ENCODE results near the gene SUOX. TPM values are rescaled to one million over a fixed set of nuclear protein-coding genes. Genes with fewer than 3 reads are reported as not detected.

Gene SUOX
- total RNA-seq, 1 donor from 2014 or later: 10.3 TPM

GRCh38 chr12:56053407-56053893 is 56.4 kb downstream of the SUOX start:
- intact Hi-C loops (cut with micrococcal nuclease): no loop called here

Other genes with a start within 250 kb of the SUOX start
- gene SARNP, start 179.6 kb upstream of the SUOX start, total RNA-seq: 76.1 and 84.4 TPM in 2 replicates
- 68.2 and 71.0 TPM in 2 replicates for gene ORMDL2, start 179.2 kb upstream of the SUOX start, total RNA-seq
- gene DNAJC14, start 167.7 kb upstream of the SUOX start, total RNA-seq: 32.7 and 34.9 TPM in 2 replicates
- 0.05 TPM in 1 of 2 replicates, not detected in the other for gene MMP19, start 154.3 kb upstream of the SUOX start, total RNA-seq
- gene PYM1, start 69.4 kb upstream of the SUOX start, total RNA-seq: 56.4 and 59.9 TPM in 2 replicates
- gene DGKA, start 66.1 kb upstream of the SUOX start, total RNA-seq: 532 and 550 TPM in 2 replicates
- 0.20 and 0.25 TPM in 2 replicates for gene PMEL, start 31.2 kb upstream of the SUOX start, total RNA-seq
- gene CDK2, start 30.4 kb upstream of the SUOX start, total RNA-seq: 90.3 and 98.3 TPM in 2 replicates
- gene RAB5B, start 23.2 kb upstream of the SUOX start, total RNA-seq: 55.0 and 58.9 TPM in 2 replicates
- gene IKZF4, start 23.8 kb downstream of the SUOX start, total RNA-seq: 21.8 and 23.3 TPM in 2 replicates
- 30.9 and 32.4 TPM in 2 replicates for gene RPS26, start 44.6 kb downstream of the SUOX start, total RNA-seq
- 0.84 and 1.3 TPM in 2 replicates for gene ERBB3, start 82.9 kb downstream of the SUOX start, total RNA-seq
- 273 and 291 TPM in 2 replicates for gene PA2G4, start 107.3 kb downstream of the SUOX start, total RNA-seq
- gene RPL41, start 119.4 kb downstream of the SUOX start, total RNA-seq: 3,715 and 3,764 TPM in 2 replicates
- gene ZC3H10, start 121.0 kb downstream of the SUOX start, total RNA-seq: 9.3 and 9.5 TPM in 2 replicates
- gene ESYT1, start 131.0 kb downstream of the SUOX start, total RNA-seq: 362 TPM in 2 replicates
- gene MYL6B, start 155.3 kb downstream of the SUOX start, total RNA-seq: 69.9 and 70.7 TPM in 2 replicates
- gene MYL6, start 161.1 kb downstream of the SUOX start, total RNA-seq: 1,606 and 1,617 TPM in 2 replicates
- gene SMARCC2, start 192.2 kb downstream of the SUOX start, total RNA-seq: 136 and 141 TPM in 2 replicates
- gene RNF41, start 224.6 kb downstream of the SUOX start, total RNA-seq: 31.7 and 32.7 TPM in 2 replicates
- gene NABP2, start 227.1 kb downstream of the SUOX start, total RNA-seq: 67.9 and 68.5 TPM in 2 replicates
- 0.86 and 1.0 TPM in 2 replicates for gene SLC39A5, start 232.8 kb downstream of the SUOX start, total RNA-seq

All from T-helper 2 cell treated with Interferon-gamma antibody and Interleukin-4, amounts not matched to agents 100 ng/mL and 5 ng/mL, for 36 hours (primary cell).